H1 (cell line): ENCODE results near the gene FAM171A1. TPM values are rescaled to one million over a fixed set of nuclear protein-coding genes. Genes with fewer than 3 reads are reported as not detected.

Experiments
- CHD7 ChIP-seq: fragments of 300-600 bp; sonication (generic); IDR thresholded peaks from 2 replicates; pipeline ENCODE4 v1.7.1; 2012; ENCODE audit warnings: low read length, moderate library complexity, mild to moderate bottlenecking, inconsistent platforms; ENCODE audit not compliant: insufficient replicate concordance
- E2F6 ChIP-seq: IDR thresholded peaks from 2 replicates; pipeline ENCODE4 v1.6.1; 2012; ENCODE audit warnings: inconsistent platforms
- EP300 ChIP-seq, 2 experiments: IDR thresholded peaks; 1 replicate in 1 of 2; 2 replicates in 1 of 2; pipeline ENCODE4 v1.6.1; 2011 to 2012; ENCODE audit warnings: low read depth in 2 of 2, low read length in 2 of 2, mild to moderate bottlenecking in 2 of 2, borderline replicate concordance in 1 of 2, inconsistent platforms in 1 of 2, moderate library complexity in 1 of 2
- EZH2 ChIP-seq: fragments of 200-600 bp; sonication (generic); IDR thresholded peaks from 2 replicates; pipeline ENCODE4 v1.7.1; 2012; ENCODE audit warnings: low read depth, mild to moderate bottlenecking, moderate library complexity, low read length, inconsistent platforms; ENCODE audit not compliant: severe bottlenecking
- FOSL1 ChIP-seq: IDR thresholded peaks from 2 replicates; pipeline ENCODE4 v1.6.1; 2011; ENCODE audit warnings: mild to moderate bottlenecking, low read depth, low read length, moderate library complexity; ENCODE audit not compliant: insufficient read depth
- JUN ChIP-seq: IDR thresholded peaks from 2 replicates; pipeline ENCODE4 v1.6.1; 2011; ENCODE audit warnings: low read depth, mild to moderate bottlenecking, improper control_type of control experiment, low read length
- JUND ChIP-seq: IDR thresholded peaks from 2 replicates; pipeline ENCODE4 v1.6.1; 2011; ENCODE audit warnings: mild to moderate bottlenecking, improper control_type of control experiment, low read length
- SAP30 ChIP-seq: fragments of 300-600 bp; sonication (generic); IDR thresholded peaks from 2 replicates; pipeline ENCODE4 v1.7.1; 2012; ENCODE audit warnings: low read length, moderate library complexity, mild to moderate bottlenecking, inconsistent platforms; ENCODE audit not compliant: insufficient read depth, insufficient replicate concordance
- SP1 ChIP-seq: IDR thresholded peaks from 2 replicates; pipeline ENCODE4 v1.6.1; 2011; ENCODE audit warnings: low read depth, low read length
- SRF ChIP-seq: IDR thresholded peaks from 2 replicates; pipeline ENCODE4 v1.6.1; 2011; ENCODE audit warnings: mild to moderate bottlenecking, low read depth, low read length, moderate library complexity
- TAF7 ChIP-seq: optimal IDR thresholded peaks from 2 replicates; pipeline ENCODE3; 2011; ENCODE audit warnings: low read depth, mild to moderate bottlenecking, inconsistent platforms, low read length, moderate library complexity, borderline replicate concordance
- polyA plus RNA-seq, 7 experiments: library from polyadenylated mRNA; depleted of rRNA in 3 of 7; stranded (reverse) in 5 of 7; unstranded in 2 of 7; fragments of >200 nt in 5 of 7; fragments of 200-250 nt in 2 of 7; gene quantifications; 1 replicate in 5 of 7; 2 replicates in 1 of 7; 4 replicates in 1 of 7; pipeline versions ENCODE4 v1.2.1 to v1.2.3, GENCODE V29; 2011 to 2013; ENCODE audit warnings: missing spikeins in 2 of 7, mixed read lengths in 2 of 7
- total RNA-seq: library from RNA; stranded (reverse); fragmentation: NEBNext Ultra II Directional; extraction: Animal tissue kit (Norgen Biotek cat#: 25700); gene quantifications from 2 replicates; pipeline ENCODE4 v1.2.1, GENCODE V29; 2021

The FAM171A1 gene
- total and polyA plus RNA-seq, 2 of the 8 experiments (the other 6 are each of a cell fraction or from before 2014, with no cell fraction given): 26.6 to 42.1 TPM

- TF ChIP-seq CHD7 (no peak), JUN (peak; percentile 63; the same call in 1 of the 2 replicates), SAP30 (no peak), JUND (peak; percentile 46; the same call in 1 of the 2 replicates), EZH2 (no peak), SP1 (no peak), EP300 (IDR thresholded peaks at IDR 0.05; ENCODE audit: borderline replicate concordance in 1 of 2, low read depth in 2 of 2, low read length in 2 of 2) (no peak), SRF (no peak), FOSL1 (no peak), E2F6 (no peak), TAF7 (no peak)
These were observed 3.1 kb upstream of the FAM171A1 start (continued) for GRCh38 chr10:15374156-15374555.
